Naive thymus-derived CD4-positive, alpha-beta T cell (primary cell): Measurements from ENCODE around the gene PRDM16. TPM values are rescaled to one million over a fixed set of nuclear protein-coding genes. Genes with fewer than 3 reads are reported as not detected.

ENCODE experiments used
- ATAC-seq: fragments of 150-1000 bp; cut with Tn5 transposase; 2 replicates; pipeline ENCODE4 v1.10.0; 2021; ENCODE audit warnings: mild to moderate bottlenecking, moderate library complexity
- CTCF ChIA-PET: fragments of 350-600 bp; sonication (Branson Sonifier 250); formaldehyde crosslinking; loops from one replicate; lab custom pipeline; 2021; ENCODE audit warnings: antibody characterized with exemption; lab: Charles Lee
- POLR2A ChIA-PET: fragments of 350-600 bp; sonication (Branson Sonifier 250); formaldehyde crosslinking; loops from one replicate; lab custom pipeline; 2021; ENCODE audit warnings: antibody characterized with exemption, inconsistent platforms; lab: Charles Lee
- DNase-seq, 9 donors: peaks; one replicate each; pipeline versions ENCODE4 v3.0.0 to v3.0.0-alpha.2; 2020 to 2022; ENCODE audit warnings: mixed read lengths in 1 of 9
- H3K27ac ChIP-seq: one replicate; pipeline ENCODE4 v1.7.0; 2013; ENCODE audit warnings: mild to moderate bottlenecking, low read depth, low read length, moderate library complexity
- H3K27me3 ChIP-seq, 2 donors: one replicate each; pipeline ENCODE4 v1.7.0; 2013; ENCODE audit warnings: low read length in 2 of 2, mild to moderate bottlenecking in 2 of 2, moderate library complexity in 2 of 2; ENCODE audit not compliant: control insufficient read depth in 2 of 2, insufficient read depth in 2 of 2
- H3K36me3 ChIP-seq, 3 experiments: 1 replicate in 2 of 3; 2 replicates in 1 of 3; pipeline ENCODE4 v1.7.0; 2013; ENCODE audit warnings: low read length in 3 of 3, mild to moderate bottlenecking in 3 of 3, moderate library complexity in 1 of 3; ENCODE audit not compliant: insufficient read depth in 3 of 3, control insufficient read depth in 2 of 3
- H3K4me1 ChIP-seq, 2 donors: one replicate each; pipeline ENCODE4 v1.7.0; 2013; ENCODE audit warnings: low read length in 2 of 2, mild to moderate bottlenecking in 2 of 2, moderate library complexity in 1 of 2; ENCODE audit not compliant: control insufficient read depth in 2 of 2, insufficient read depth in 2 of 2
- H3K4me3 ChIP-seq: 2 replicates; pipeline ENCODE4 v1.7.0; 2013; ENCODE audit warnings: mild to moderate bottlenecking, low read length
- H3K9me3 ChIP-seq, 3 experiments: 1 replicate in 2 of 3; 2 replicates in 1 of 3; pipeline ENCODE4 v1.7.0; 2013; ENCODE audit warnings: low read length in 3 of 3; ENCODE audit not compliant: control insufficient read depth in 2 of 3
- H3K27ac Mint-ChIP-seq, 9 donors: one replicate each; pipeline ENCODE4 v1.8.0; 2020 to 2022; ENCODE audit warnings: mixed read lengths in 9 of 9, mild to moderate bottlenecking in 8 of 9, moderate library complexity in 5 of 9, inconsistent platforms in 2 of 9
- H3K27me3 Mint-ChIP-seq, 5 donors: one replicate each; pipeline ENCODE4 v1.8.0; 2021 to 2022; ENCODE audit warnings: mixed read lengths in 5 of 5, mild to moderate bottlenecking in 1 of 5
- H3K36me3 Mint-ChIP-seq, 5 donors: one replicate each; pipeline ENCODE4 v1.8.0; 2020 to 2022; ENCODE audit warnings: mixed read lengths in 5 of 5, mild to moderate bottlenecking in 3 of 5, inconsistent platforms in 1 of 5
- H3K4me1 Mint-ChIP-seq, 7 donors: one replicate each; pipeline ENCODE4 v1.8.0; 2020 to 2022; ENCODE audit warnings: mixed read lengths in 7 of 7, mild to moderate bottlenecking in 3 of 7, inconsistent platforms in 1 of 7
- H3K4me3 Mint-ChIP-seq, 10 donors: one replicate each; pipeline ENCODE4 v1.8.0; 2020 to 2022; ENCODE audit warnings: mild to moderate bottlenecking in 10 of 10, mixed read lengths in 10 of 10, moderate library complexity in 6 of 10, inconsistent platforms in 2 of 10
- H3K9me3 Mint-ChIP-seq, 11 donors: one replicate each; pipeline ENCODE4 v1.8.0; 2020 to 2022; ENCODE audit warnings: mixed read lengths in 11 of 11, mild to moderate bottlenecking in 4 of 11, inconsistent platforms in 1 of 11, moderate library complexity in 1 of 11
- intact Hi-C, 2 donors: fragments of 100-400 bp; cut with micrococcal nuclease; formaldehyde crosslinking; loops; one replicate each; pipeline ENCODE4 v1.15.1; 2023
- polyA plus RNA-seq, 2 donors: library from polyadenylated mRNA; unstranded; fragments of 300-500 nt; fragmentation: Illumina TruSeq; gene quantifications; one replicate each; pipeline ENCODE4 v1.2.3, GENCODE V29; 2021
- total RNA-seq, 6 experiments: library from RNA in 5 of 6; stranded (reverse) in 5 of 6; gene quantifications; 1 replicate in 5 of 6; 2 replicates in 1 of 6; pipeline ENCODE4 v1.2.3 and lab custom pipeline; 2021 to 2026

The PRDM16 gene
- total and polyA plus RNA-seq, 7 experiments from 2014 or later = 0.05 to 0.61 (median 0.36) TPM; not detected in 2

- H3K27me3 Mint-ChIP-seq = no peaks in the 10 kb centered on the region
- H3K4me1 Mint-ChIP-seq = peaks cover 0 to 1% (median 0%) of the 10 kb centered on the region in 7 donors
- H3K9me3 ChIP-seq = no peaks in the 10 kb centered on the region
- no peak overlapping the region for H3K27ac ChIP-seq
- no peaks in the 10 kb centered on the region for H3K4me1 ChIP-seq
- no peak overlapping the region for H3K27ac Mint-ChIP-seq
- H3K27me3 ChIP-seq = no peaks in the 10 kb centered on the region
- DNase-seq = no peak
- H3K36me3 Mint-ChIP-seq = no peaks in the 10 kb centered on the region
- ATAC-seq = no peak
- no peak overlapping the region for H3K4me3 ChIP-seq
- no peaks in the 10 kb centered on the region for H3K9me3 Mint-ChIP-seq
- intact Hi-C loops = no loop called here
- CTCF ChIA-PET = no interaction called here
- H3K4me3 Mint-ChIP-seq = no peak overlapping the region
- H3K36me3 ChIP-seq = no peaks in the 10 kb centered on the region
- POLR2A ChIA-PET = no interaction called here
Measured at GRCh38 chr1:3275471-3276340, 206.7 kb downstream of the PRDM16 start.

GRCh38 chr1:3276341-3276800, 207.4 kb downstream of the PRDM16 start:
- H3K4me3 ChIP-seq = no peak overlapping the region
- Mint-ChIP-seq H3K27ac (no peak overlapping the region), H3K27me3 (peaks cover 0 to under 1% (median 0%) of the 10 kb centered on the region in 5 donors), H3K36me3 (no peaks in the 10 kb centered on the region), H3K9me3 (no peaks in the 10 kb centered on the region), H3K4me1 (no peaks in the 10 kb centered on the region), H3K4me3 (no peak overlapping the region)
- H3K27me3 ChIP-seq = no peaks in the 10 kb centered on the region
- no peak overlapping the region for H3K27ac ChIP-seq
- intact Hi-C loops = no loop called here
- no peaks in the 10 kb centered on the region for H3K9me3 ChIP-seq
- ChIA-PET POLR2A (no interaction called here), CTCF (no interaction called here)
- DNase-seq (no peak), ATAC-seq (no peak)
- no peaks in the 10 kb centered on the region for H3K36me3 ChIP-seq
- no peaks in the 10 kb centered on the region for H3K4me1 ChIP-seq

GRCh38 chr1:3277011-3277471, 208.0 kb downstream of the PRDM16 start:
- POLR2A ChIA-PET = no interaction called here
- no peaks in the 10 kb centered on the region for H3K36me3 Mint-ChIP-seq
- no peak overlapping the region for H3K4me3 Mint-ChIP-seq
- ATAC-seq (no peak), DNase-seq (no peak)
- H3K27ac Mint-ChIP-seq = no peak overlapping the region
- H3K27me3 ChIP-seq = no peaks in the 10 kb centered on the region
- no peaks in the 10 kb centered on the region for H3K9me3 Mint-ChIP-seq
- no peak overlapping the region for H3K4me3 ChIP-seq
- intact Hi-C loops = no loop called here
- no peaks in the 10 kb centered on the region for H3K4me1 Mint-ChIP-seq
- H3K36me3 ChIP-seq = no peaks in the 10 kb centered on the region
- no peaks in the 10 kb centered on the region for H3K9me3 ChIP-seq
- CTCF ChIA-PET = no interaction called here
- no peak overlapping the region for H3K27ac ChIP-seq
- peaks cover 0 to 4% (median 0%) of the 10 kb centered on the region in 5 donors for H3K27me3 Mint-ChIP-seq
- no peaks in the 10 kb centered on the region for H3K4me1 ChIP-seq

- DNase-seq = no peak
- no peaks in the 10 kb centered on the region for H3K9me3 Mint-ChIP-seq
- no peak overlapping the region for H3K27ac Mint-ChIP-seq
- no peak overlapping the region for H3K4me3 Mint-ChIP-seq
- Histone ChIP-seq H3K4me3 (no peak overlapping the region), H3K4me1 (no peaks in the 10 kb centered on the region), H3K27me3 (no peaks in the 10 kb centered on the region), H3K36me3 (no peaks in the 10 kb centered on the region), H3K27ac (no peak overlapping the region), H3K9me3 (no peaks in the 10 kb centered on the region)
- no peaks in the 10 kb centered on the region for H3K4me1 Mint-ChIP-seq
- intact Hi-C loops = no loop called here
- CTCF ChIA-PET = no interaction called here
- H3K36me3 Mint-ChIP-seq = no peaks in the 10 kb centered on the region
- H3K27me3 Mint-ChIP-seq = peaks cover 0 to 4% (median 0%) of the 10 kb centered on the region in 5 donors
- ATAC-seq = no peak
- POLR2A ChIA-PET = no interaction called here
Measured at GRCh38 chr1:3277623-3278022, 208.6 kb downstream of the PRDM16 start.

GRCh38 chr1:3278416-3279181, 209.6 kb downstream of the PRDM16 start:
- H3K27ac ChIP-seq = no peak overlapping the region
- intact Hi-C loops = no loop called here
- Mint-ChIP-seq H3K27ac (no peak overlapping the region), H3K36me3 (no peaks in the 10 kb centered on the region), H3K4me3 (no peak overlapping the region), H3K9me3 (no peaks in the 10 kb centered on the region), H3K4me1 (peaks cover 0 to 2% (median 0%) of the 10 kb centered on the region in 7 donors), H3K27me3 (peaks cover 0 to 4% (median 0%) of the 10 kb centered on the region in 5 donors)
- DNase-seq (no peak), ATAC-seq (no peak)
- no peaks in the 10 kb centered on the region for H3K27me3 ChIP-seq
- H3K9me3 ChIP-seq = no peaks in the 10 kb centered on the region
- H3K4me1 ChIP-seq = no peaks in the 10 kb centered on the region
- ChIA-PET CTCF (no interaction called here), POLR2A (no interaction called here)
- no peak overlapping the region for H3K4me3 ChIP-seq
- H3K36me3 ChIP-seq = no peaks in the 10 kb centered on the region

- Histone ChIP-seq H3K4me3 (no peak overlapping the region), H3K36me3 (no peaks in the 10 kb centered on the region), H3K4me1 (no peaks in the 10 kb centered on the region), H3K27ac (no peak overlapping the region), H3K27me3 (no peaks in the 10 kb centered on the region), H3K9me3 (no peaks in the 10 kb centered on the region)
- H3K36me3 Mint-ChIP-seq = no peaks in the 10 kb centered on the region
- peaks cover 0 to 2% (median 0%) of the 10 kb centered on the region in 7 donors for H3K4me1 Mint-ChIP-seq
- intact Hi-C loops = no loop called here
- H3K27me3 Mint-ChIP-seq = peaks cover 0 to 4% (median 0%) of the 10 kb centered on the region in 5 donors
- no peaks in the 10 kb centered on the region for H3K9me3 Mint-ChIP-seq
- ChIA-PET POLR2A (no interaction called here), CTCF (no interaction called here)
- H3K4me3 Mint-ChIP-seq = no peak overlapping the region
- no peak for ATAC-seq
- DNase-seq = no peak
- H3K27ac Mint-ChIP-seq = no peak overlapping the region
Measured at GRCh38 chr1:3279182-3279470, 210.1 kb downstream of the PRDM16 start.
